ENCODE measurements around the gene FAM9C. TPM values are rescaled to one million over a fixed set of nuclear protein-coding genes. Genes with fewer than 3 reads are reported as not detected.
A peak's percentile ranks its signal among the peaks of the same experiment; 100 is the strongest.

FAM9C gene
- total RNA-seq, 2 experiments from 2014 or later = not detected

DNA sequence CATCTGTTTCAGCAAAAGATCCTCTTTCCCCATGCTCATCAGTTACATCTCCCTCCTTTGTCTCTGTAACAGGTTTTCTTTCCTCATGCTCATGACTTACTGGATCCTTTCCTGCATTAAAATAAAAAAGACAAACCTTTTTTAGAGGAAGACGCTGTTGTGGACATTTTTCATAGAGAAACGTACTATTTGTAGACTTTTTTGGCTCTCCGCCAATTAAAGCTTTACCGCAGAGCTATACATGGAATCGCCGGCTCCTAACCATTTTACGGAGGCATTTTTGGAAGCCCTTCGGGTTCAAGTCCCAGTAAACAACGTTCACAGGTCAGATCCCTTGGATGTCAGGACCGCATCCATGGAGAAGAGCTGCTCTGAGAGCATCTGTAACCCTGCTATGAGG, 1.3 kb downstream of the FAM9C start:
- ATAC-seq (no peak), DNase-seq (no peak)
- POLR2A ChIA-PET = interaction anchor here (0.8 kb wide), 1 partner anchor 22 kb away, joined by 3 read pairs; no protein-coding TSS in a partner anchor
- no peaks in the 10 kb centered on the region for H3K36me3 Mint-ChIP-seq (ENCODE audit: low read depth)
- no peak overlapping the region for H3K4me3 Mint-ChIP-seq
- no peaks in the 10 kb centered on the region for H3K27me3 Mint-ChIP-seq
- H3K27ac Mint-ChIP-seq = peak overlapping the region; percentile 31
- H3K4me1 Mint-ChIP-seq = peaks cover 41% of the 10 kb centered on the region
- intact Hi-C loops (cut with DNase I, micrococcal nuclease) = no loop called here
- CTCF ChIA-PET = interaction anchor here (2.2 kb wide), 1 partner anchor 12 kb away, joined by 9 read pairs; no protein-coding TSS in a partner anchor
- no peaks in the 10 kb centered on the region for H3K9me3 Mint-ChIP-seq (ENCODE audit: low read depth)

GRCh38 chrX:13036896-13037295, 7.5 kb downstream of the FAM9C start:
- H3K4me1 Mint-ChIP-seq = peaks cover 21% of the 10 kb centered on the region
- CTCF ChIA-PET = no interaction called here
- no peaks in the 10 kb centered on the region for H3K27me3 Mint-ChIP-seq
- intact Hi-C loops (cut with DNase I, micrococcal nuclease) = no loop called here
- peaks cover 4% of the 10 kb centered on the region for H3K9me3 Mint-ChIP-seq (ENCODE audit: low read depth)
- POLR2A ChIA-PET = no interaction called here
- ATAC-seq (no peak), DNase-seq (no peak)
- no peak overlapping the region for H3K27ac Mint-ChIP-seq
- no peaks in the 10 kb centered on the region for H3K36me3 Mint-ChIP-seq (ENCODE audit: low read depth)
- no peak overlapping the region for H3K4me3 Mint-ChIP-seq

GRCh38 chrX:13033193-13033592, 11.2 kb downstream of the FAM9C start:
- H3K4me3 Mint-ChIP-seq = no peak overlapping the region
- intact Hi-C loops (cut with DNase I, micrococcal nuclease) = no loop called here
- POLR2A ChIA-PET = no interaction called here
- CTCF ChIA-PET = interaction anchor here (0.8 to 1.1 kb wide), 2 partner anchors 13 to 19 kb away, joined by 3 to 4 read pairs; no protein-coding TSS in a partner anchor
- H3K4me1 Mint-ChIP-seq = peaks cover 50% of the 10 kb centered on the region
- H3K9me3 Mint-ChIP-seq (ENCODE audit: low read depth) = peaks cover 4% of the 10 kb centered on the region
- DNase-seq (no peak), ATAC-seq (peak; percentile 59)
- H3K27me3 Mint-ChIP-seq = no peaks in the 10 kb centered on the region
- no peaks in the 10 kb centered on the region for H3K36me3 Mint-ChIP-seq (ENCODE audit: low read depth)
- H3K27ac Mint-ChIP-seq = no peak overlapping the region

GRCh38 chrX:13029887-13030771, 14.3 kb downstream of the FAM9C start:
- H3K27me3 Mint-ChIP-seq = no peaks in the 10 kb centered on the region
- H3K27ac Mint-ChIP-seq = peak overlapping the region; percentile 82
- no peaks in the 10 kb centered on the region for H3K36me3 Mint-ChIP-seq (ENCODE audit: low read depth)
- peaks cover 70% of the 10 kb centered on the region for H3K4me1 Mint-ChIP-seq
- intact Hi-C loops (cut with DNase I, micrococcal nuclease) = no loop called here
- peak overlapping the region; percentile 24 for H3K4me3 Mint-ChIP-seq
- DNase-seq = no peak
- ChIA-PET CTCF (interaction anchor here (0.6 to 2.2 kb wide), 7 partner anchors 9 to 84 kb away, joined by 3 to 9 read pairs (median 3); no protein-coding TSS in a partner anchor), POLR2A (no interaction called here)
- ATAC-seq = peak; percentile 19
- H3K9me3 Mint-ChIP-seq (ENCODE audit: low read depth) = no peaks in the 10 kb centered on the region

- ATAC-seq = no peak
- no peaks in the 10 kb centered on the region for H3K36me3 Mint-ChIP-seq (ENCODE audit: low read depth)
- DNase-seq = no peak
- H3K27ac Mint-ChIP-seq = peak overlapping the region; percentile 82
- ChIA-PET CTCF (interaction anchor here (1.0 to 1.4 kb wide), 2 partner anchors 8 to 21 kb away, joined by 3 read pairs; no protein-coding TSS in a partner anchor), POLR2A (no interaction called here)
- H3K4me3 Mint-ChIP-seq = peak overlapping the region; percentile 24
- no peaks in the 10 kb centered on the region for H3K27me3 Mint-ChIP-seq
- intact Hi-C loops (cut with DNase I, micrococcal nuclease) = no loop called here
- no peaks in the 10 kb centered on the region for H3K9me3 Mint-ChIP-seq (ENCODE audit: low read depth)
- peaks cover 75% of the 10 kb centered on the region for H3K4me1 Mint-ChIP-seq
Measured at GRCh38 chrX:13029637-13029886, 14.9 kb downstream of the FAM9C start.

DNA sequence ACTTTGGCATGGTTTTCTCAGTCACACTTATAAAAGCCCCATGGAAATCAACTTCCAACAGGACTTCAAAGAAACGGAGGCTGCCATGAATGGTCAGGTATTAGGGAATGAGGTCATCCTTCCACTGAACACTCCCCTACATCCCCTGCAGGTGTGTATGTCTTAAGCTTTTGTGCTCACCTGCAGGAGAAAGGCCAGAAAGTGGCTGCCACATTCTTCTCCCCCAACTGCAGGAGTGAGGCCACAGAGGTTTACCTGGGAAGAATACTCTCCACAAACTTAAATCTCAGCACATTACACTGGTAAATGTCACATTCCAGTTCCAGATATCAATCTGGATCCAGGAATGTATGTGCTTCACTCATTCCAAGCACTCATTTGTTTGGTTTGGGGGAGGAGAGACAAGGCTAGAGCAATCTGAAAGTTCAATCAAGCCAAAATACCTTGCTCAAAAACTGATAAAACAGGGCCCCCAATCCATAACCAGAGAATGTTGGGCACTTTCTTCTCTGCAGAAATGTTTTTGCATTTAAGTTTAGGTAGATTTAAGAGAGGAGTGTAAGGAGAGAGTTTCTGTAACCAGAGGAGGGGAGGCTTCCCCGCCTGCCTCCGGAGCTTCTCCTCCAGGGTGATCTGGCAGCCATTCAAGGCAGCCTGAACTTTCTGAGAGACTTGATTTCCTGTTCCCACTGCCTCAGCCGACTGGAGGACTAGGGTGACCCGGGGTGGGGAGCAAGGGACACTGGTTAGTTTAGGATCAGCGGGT, 15.4 kb downstream of the FAM9C start:
- H3K36me3 Mint-ChIP-seq (ENCODE audit: low read depth) = no peaks in the 10 kb centered on the region
- CTCF ChIA-PET = interaction anchor here (1.4 kb wide), 1 partner anchor 22 kb away, joined by 3 read pairs; no protein-coding TSS in a partner anchor
- intact Hi-C loops (cut with DNase I, micrococcal nuclease) = no loop called here
- POLR2A ChIA-PET = no interaction called here
- H3K9me3 Mint-ChIP-seq (ENCODE audit: low read depth) = no peaks in the 10 kb centered on the region
- peak overlapping the region; percentile 82 for H3K27ac Mint-ChIP-seq
- DNase-seq = no peak
- ATAC-seq = no peak
- no peaks in the 10 kb centered on the region for H3K27me3 Mint-ChIP-seq
- H3K4me3 Mint-ChIP-seq = peak overlapping the region; percentile 24
- peaks cover 78% of the 10 kb centered on the region for H3K4me1 Mint-ChIP-seq

- peaks cover 88% of the 10 kb centered on the region for H3K4me1 Mint-ChIP-seq
- H3K36me3 Mint-ChIP-seq (ENCODE audit: low read depth) = no peaks in the 10 kb centered on the region
- H3K27me3 Mint-ChIP-seq = no peaks in the 10 kb centered on the region
- POLR2A ChIA-PET = interaction anchor here (0.5 kb wide), 1 partner anchor 50 kb away, joined by 3 read pairs; no protein-coding TSS in a partner anchor
- no peaks in the 10 kb centered on the region for H3K9me3 Mint-ChIP-seq (ENCODE audit: low read depth)
- DNase-seq (no peak), ATAC-seq (peak; percentile 36)
- no peak overlapping the region for H3K4me3 Mint-ChIP-seq
- peak overlapping the region; percentile 73 for H3K27ac Mint-ChIP-seq
- CTCF ChIA-PET = interaction anchor here (0.6 to 1.3 kb wide), 4 partner anchors 24 to 976 kb away, joined by 3 to 5 read pairs (median 3); no protein-coding TSS in a partner anchor
- intact Hi-C loops (cut with DNase I, micrococcal nuclease) = loop anchor here in 1 of 2 experiments (1.0 kb wide), 1 partner anchor 26 kb away; no protein-coding TSS in a partner anchor
Measured at GRCh38 chrX:13026877-13027652, 17.4 kb downstream of the FAM9C start.

- DNase-seq (no peak), ATAC-seq (no peak)
- ChIA-PET POLR2A (no interaction called here), CTCF (interaction anchor here (0.6 to 1.0 kb wide), 2 partner anchors 11 to 27 kb away, joined by 3 to 4 read pairs; no protein-coding TSS in a partner anchor)
- no peaks in the 10 kb centered on the region for H3K9me3 Mint-ChIP-seq (ENCODE audit: low read depth)
- H3K27ac Mint-ChIP-seq = peak overlapping the region; percentile 73
- H3K4me3 Mint-ChIP-seq = no peak overlapping the region
- H3K4me1 Mint-ChIP-seq = peaks cover 73% of the 10 kb centered on the region
- no peaks in the 10 kb centered on the region for H3K27me3 Mint-ChIP-seq
- no peaks in the 10 kb centered on the region for H3K36me3 Mint-ChIP-seq (ENCODE audit: low read depth)
- intact Hi-C loops (cut with DNase I, micrococcal nuclease) = no loop called here
Measured at GRCh38 chrX:13024986-13025385, 19.4 kb downstream of the FAM9C start.

- Mint-ChIP-seq H3K27ac (peak overlapping the region; percentile 51), H3K36me3 (ENCODE audit: low read depth) (no peaks in the 10 kb centered on the region), H3K4me3 (no peak overlapping the region), H3K27me3 (no peaks in the 10 kb centered on the region), H3K9me3 (ENCODE audit: low read depth) (no peaks in the 10 kb centered on the region), H3K4me1 (peaks cover 66% of the 10 kb centered on the region)
- intact Hi-C loops (cut with DNase I, micrococcal nuclease) = no loop called here
- POLR2A ChIA-PET = no interaction called here
- CTCF ChIA-PET = interaction anchor here (0.8 kb wide), 2 partner anchors 24 to 67 kb away, joined by 3 read pairs; no protein-coding TSS in a partner anchor
- ATAC-seq = no peak
- DNase-seq = no peak
Measured at GRCh38 chrX:13023979-13024378, 20.4 kb downstream of the FAM9C start.

DNA sequence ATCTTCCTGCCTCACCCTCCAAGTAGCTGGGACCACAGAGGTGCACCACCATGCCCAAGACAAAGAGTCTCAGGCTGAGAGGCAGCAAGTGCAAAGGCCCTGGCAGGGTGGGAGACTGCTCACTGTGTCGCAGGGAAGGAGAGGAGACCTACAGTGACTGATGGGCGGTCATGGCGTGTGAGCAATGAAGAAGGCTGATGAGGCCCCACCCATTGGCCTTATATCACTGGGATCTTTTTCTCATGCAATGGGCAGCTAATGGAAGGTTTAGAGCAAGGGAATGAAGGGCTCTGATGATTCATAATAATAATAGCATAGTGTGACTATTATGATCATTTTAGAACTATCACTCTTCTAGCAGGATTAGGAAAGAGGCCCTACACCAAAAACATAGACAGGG, 20.9 kb downstream of the FAM9C start:
- POLR2A ChIA-PET = interaction anchor here (1.2 kb wide), 1 partner anchor 53 kb away, joined by 3 read pairs; no protein-coding TSS in a partner anchor

DNA sequence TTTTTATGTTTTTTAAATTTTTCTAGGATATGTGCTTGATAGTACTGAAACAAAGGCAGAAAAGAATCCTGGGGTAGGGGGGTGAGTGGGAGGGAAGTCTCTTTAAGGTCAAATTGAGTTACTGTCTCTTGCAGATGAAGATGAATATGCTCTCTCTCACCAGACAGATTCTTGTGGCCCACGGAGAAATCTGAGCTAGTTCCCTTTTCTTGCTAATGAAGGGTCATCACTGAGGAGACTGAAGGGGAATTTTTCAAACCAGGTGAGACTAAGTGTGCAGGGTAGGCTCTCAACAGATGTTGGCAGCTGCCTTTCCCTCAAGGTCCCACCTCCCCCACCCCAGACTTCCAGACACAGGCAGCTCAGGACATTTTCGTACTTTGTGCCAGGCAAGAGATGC, 21.5 kb downstream of the FAM9C start:
- H3K27ac Mint-ChIP-seq = peak overlapping the region; percentile 74
- intact Hi-C loops (cut with DNase I, micrococcal nuclease) = no loop called here
- ChIA-PET POLR2A (interaction anchor here (1.0 to 1.2 kb wide), 2 partner anchors 8 to 54 kb away, joined by 3 read pairs; no protein-coding TSS in a partner anchor), CTCF (interaction anchor here (0.8 kb wide), 1 partner anchor 13 kb away, joined by 3 read pairs; no protein-coding TSS in a partner anchor)
- peaks cover 56% of the 10 kb centered on the region for H3K4me1 Mint-ChIP-seq
- H3K9me3 Mint-ChIP-seq (ENCODE audit: low read depth) = no peaks in the 10 kb centered on the region
- DNase-seq = no peak
- H3K27me3 Mint-ChIP-seq = no peaks in the 10 kb centered on the region
- ATAC-seq = peak; percentile 14
- H3K4me3 Mint-ChIP-seq = no peak overlapping the region
- H3K36me3 Mint-ChIP-seq (ENCODE audit: low read depth) = no peaks in the 10 kb centered on the region

More for the DNA sequence above, 20.9 kb downstream of the FAM9C start:
- peak overlapping the region; percentile 51 for H3K27ac Mint-ChIP-seq
- no peaks in the 10 kb centered on the region for H3K36me3 Mint-ChIP-seq (ENCODE audit: low read depth)
- no peaks in the 10 kb centered on the region for H3K27me3 Mint-ChIP-seq
- H3K9me3 Mint-ChIP-seq (ENCODE audit: low read depth) = no peaks in the 10 kb centered on the region
- ATAC-seq (peak; percentile 35), DNase-seq (no peak)
- H3K4me1 Mint-ChIP-seq = peaks cover 62% of the 10 kb centered on the region
- CTCF ChIA-PET = interaction anchor here (0.8 kb wide), 2 partner anchors 24 to 68 kb away, joined by 3 read pairs; no protein-coding TSS in a partner anchor
- H3K4me3 Mint-ChIP-seq = no peak overlapping the region
- intact Hi-C loops (cut with DNase I, micrococcal nuclease) = no loop called here
